GM18517 (cell line): Measurements from ENCODE around the gene DNMT3L.
A peak's percentile ranks its signal among the peaks of the same experiment; 100 is the strongest.
"Not testable (repeated sequence)": the region's sequence is repeated elsewhere in the genome, so short reads cannot be mapped to it uniquely, and the experiment has no call there.

Experiments used
- ATAC-seq: cut with Tn5 transposase; IDR thresholded peaks from one replicate; pipeline ENCODE4 v1.9.1; 2021; ENCODE audit warnings: mild to moderate bottlenecking, moderate library complexity; ENCODE audit not compliant: unreplicated experiment

DNMT3L gene

GRCh38 chr21:44249204-44250037 lies 12.3 kb downstream of the DNMT3L start:
- not testable (repeated sequence) for ATAC-seq

GRCh38 chr21:44247904-44248303 lies 13.8 kb downstream of the DNMT3L start:
- ATAC-seq, result not testable (repeated sequence)

- peak; percentile 71 for ATAC-seq
Observed at GRCh38 chr21:44243980-44244379, 17.7 kb downstream of the DNMT3L start.

DNA sequence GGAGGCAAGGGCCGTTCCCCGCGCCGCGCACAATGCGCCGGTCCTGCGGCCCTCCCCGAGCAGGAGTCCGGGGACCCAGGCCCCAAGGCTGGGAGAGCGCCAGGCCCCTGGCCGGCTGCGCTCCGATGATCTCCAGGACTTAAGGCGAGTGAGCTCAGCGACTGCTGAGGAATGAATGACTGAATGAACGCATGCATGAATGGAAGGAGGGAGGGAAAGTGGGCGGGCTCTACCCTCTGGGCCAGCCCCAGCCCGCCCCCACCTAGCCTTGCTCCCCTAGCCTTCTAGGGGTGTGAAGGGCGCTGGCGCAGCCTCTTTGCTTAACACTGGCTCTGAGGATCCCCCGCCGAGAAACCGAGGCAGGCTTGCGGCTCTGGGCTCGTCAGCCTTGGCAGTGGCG lies 20.4 kb downstream of the DNMT3L start:
- not testable (repeated sequence) for ATAC-seq

DNA sequence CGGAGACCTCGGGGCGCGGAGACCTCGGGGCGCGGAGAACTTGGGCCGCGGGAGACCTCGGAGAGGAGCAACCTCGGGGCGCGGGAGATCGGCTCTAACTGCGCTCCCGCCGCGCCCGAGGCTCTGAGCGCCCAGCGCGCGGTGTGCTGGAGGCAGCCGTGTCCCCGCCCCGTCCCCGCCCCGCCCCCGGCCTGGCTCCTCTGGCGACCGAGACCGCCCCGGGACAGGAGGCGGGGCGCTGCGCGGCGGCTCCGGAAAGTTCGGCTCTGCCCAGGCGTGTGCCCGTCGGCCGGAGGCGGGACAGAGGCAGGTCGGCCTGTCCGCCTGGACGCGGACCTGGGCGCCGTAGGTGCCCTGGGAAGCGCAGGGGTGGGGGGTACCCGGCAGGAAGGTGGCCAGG lies 20.9 kb downstream of the DNMT3L start, which contains the start of gene ICOSLG:
TSS of gene ICOSLG (minus strand) at position 102 of the 400 bp plus-strand sequence. CDS start 126 bp downstream, outside the sequence.
- not testable (repeated sequence) for ATAC-seq

DNA sequence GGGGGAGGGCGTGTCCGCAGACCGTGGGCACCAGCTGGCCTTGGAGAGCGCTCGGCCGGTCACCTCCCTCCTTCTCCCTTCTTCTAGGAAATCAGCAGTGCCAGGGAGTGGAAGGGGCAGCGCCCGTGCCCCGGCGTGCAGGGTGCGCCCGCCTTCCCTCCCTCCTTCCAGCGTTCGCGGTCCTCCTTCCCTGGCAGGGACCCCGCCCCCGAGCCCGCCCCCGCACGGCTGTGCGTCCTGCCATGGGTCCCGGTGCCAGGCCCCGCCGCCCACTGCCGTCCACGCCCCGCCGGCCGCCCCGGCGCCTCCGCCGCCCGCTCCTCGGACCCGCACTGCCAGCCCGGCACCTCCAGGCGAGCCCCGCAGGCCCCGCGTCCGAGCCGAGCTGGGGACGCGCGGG lies 21.3 kb downstream of the DNMT3L start:
- not testable (repeated sequence) for ATAC-seq

GRCh38 chr21:44229561-44229960 lies 32.1 kb downstream of the DNMT3L start:
- not testable (repeated sequence) for ATAC-seq

DNA sequence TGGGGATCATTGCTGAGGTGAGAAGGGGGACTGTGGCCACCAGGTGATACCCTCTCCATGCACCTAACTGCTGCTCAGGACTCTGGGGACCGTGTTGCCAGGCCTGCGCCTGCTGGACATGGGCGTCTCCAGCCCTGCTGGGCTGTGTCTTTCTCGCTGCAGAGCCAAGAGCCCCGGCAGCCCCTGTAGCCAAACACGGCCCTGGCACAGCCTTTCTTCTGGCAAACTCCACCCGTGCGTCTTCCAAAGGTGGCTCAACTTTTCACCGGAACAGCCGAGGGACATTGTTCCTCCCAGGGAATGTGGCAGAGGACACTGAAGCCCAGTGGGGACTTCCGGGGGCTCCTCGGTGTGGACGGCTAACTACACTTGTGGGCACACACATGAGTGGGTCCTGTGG lies 33.6 kb downstream of the DNMT3L start:
- not testable (repeated sequence) for ATAC-seq

DNA sequence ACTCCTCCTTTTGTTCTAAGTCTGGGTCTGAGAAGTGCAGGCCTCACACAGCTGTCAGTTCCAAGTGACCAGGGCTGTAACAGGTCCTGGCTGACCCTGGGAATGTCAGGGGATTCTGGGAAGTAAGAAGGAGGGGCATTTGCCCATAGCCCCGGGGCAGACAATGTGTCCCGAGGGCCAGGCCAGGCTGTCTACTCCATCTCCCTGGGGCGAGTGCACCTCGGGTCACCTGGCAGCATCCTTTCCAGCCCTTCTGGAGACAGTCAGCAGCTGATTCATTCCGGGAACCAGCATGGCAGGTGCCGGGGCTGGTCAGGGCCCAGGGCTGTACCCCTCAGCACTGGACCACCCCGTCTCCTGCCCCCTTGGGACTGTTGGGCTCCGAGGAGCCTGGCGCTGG lies 34.1 kb downstream of the DNMT3L start:
- not testable (repeated sequence) for ATAC-seq

DNA sequence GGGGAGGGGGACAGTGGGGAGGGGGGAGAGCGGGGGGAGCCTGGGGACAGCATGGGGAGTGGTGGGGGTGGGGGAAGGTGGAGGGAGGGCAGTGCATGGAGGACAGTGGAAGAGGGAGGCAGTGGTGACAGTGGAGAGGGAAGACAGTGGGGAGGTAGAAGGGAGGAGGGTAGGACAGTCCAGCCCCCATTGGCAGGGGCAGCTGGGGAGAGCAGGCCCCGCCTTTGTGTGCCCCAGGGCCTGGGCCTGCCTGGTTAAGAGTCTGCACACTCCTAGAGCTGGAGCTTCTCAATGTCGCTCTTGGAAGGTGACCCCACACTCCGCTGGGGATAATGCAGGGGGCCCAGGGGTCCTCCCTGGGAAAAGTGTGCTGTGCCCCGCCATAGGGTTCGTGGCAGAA lies 36.1 kb downstream of the DNMT3L start:
- not testable (repeated sequence) for ATAC-seq

GRCh38 chr21:44223334-44223733 lies 38.4 kb downstream of the DNMT3L start:
- ATAC-seq, result not testable (repeated sequence)

DNA sequence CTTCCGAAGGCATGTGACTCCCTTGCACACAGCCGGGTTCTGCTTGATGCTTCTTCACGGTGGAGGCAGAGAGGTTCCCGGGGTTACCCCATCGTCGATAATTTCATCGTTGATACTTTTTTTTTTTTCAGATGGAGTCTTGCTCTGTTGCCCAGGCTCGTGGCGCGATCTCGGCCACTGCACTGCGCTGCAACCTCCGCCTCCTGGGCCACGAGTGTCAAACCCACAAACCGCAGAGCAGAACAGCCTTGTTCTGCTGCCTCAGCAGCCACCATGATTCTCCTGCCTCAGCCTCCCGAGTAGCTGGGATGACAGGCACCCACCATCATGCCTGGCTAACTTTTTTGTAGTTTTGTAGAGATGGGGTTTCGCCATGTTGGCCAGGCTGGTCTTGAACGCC lies 41.0 kb downstream of the DNMT3L start:
- ATAC-seq, result not testable (repeated sequence)

DNA sequence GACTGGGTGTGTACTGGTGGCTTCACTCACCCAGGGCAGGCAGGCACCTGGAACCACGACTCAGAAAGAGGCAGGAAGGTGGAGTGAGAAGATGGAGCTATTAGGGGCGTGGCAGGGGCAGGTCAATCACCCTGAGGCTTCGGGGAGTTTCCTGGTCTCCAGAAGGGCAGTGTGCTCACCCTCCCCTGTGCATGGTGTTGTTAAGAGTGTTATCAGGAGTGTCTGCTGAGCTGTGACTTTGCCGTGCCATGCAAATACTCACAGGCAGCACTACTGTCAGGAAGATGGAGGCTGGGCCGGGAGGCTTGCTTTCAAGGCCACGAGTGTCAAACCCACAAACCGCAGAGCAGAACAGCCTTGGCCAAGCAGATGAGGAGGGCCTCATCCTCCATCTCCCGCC lies 43.2 kb downstream of the DNMT3L start:
- not testable (repeated sequence) for ATAC-seq

DNA sequence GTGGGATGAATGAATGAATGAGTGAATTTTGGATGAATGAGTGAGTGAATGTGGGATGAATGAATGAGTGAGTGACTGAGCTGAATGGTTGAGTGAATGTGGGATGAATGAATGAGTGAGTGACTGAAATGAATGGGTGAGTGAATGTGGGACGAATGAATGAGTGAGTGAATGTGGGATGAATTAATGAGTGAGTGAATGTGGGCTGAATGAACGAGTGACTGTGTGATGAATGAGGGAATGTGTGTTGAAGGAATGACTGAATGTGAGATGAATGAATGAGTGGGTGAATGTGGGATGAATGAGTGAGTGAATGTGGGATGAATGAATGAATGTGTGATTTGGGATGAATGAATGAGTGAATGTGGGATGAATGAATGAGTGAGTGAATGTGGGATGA lies 49.7 kb downstream of the DNMT3L start:
- not testable (repeated sequence) for ATAC-seq

- ATAC-seq, result not testable (repeated sequence)
Observed at GRCh38 chr21:44211574-44211973, 50.1 kb downstream of the DNMT3L start.

- ATAC-seq, result peak; percentile 10
Observed at GRCh38 chr21:44207860-44208646, 53.6 kb downstream of the DNMT3L start.

GRCh38 chr21:44206698-44207676 lies 54.7 kb downstream of the DNMT3L start:
- peak; percentile 61 for ATAC-seq

- ATAC-seq, result not testable (repeated sequence)
Observed at GRCh38 chr21:44206187-44206586, 55.5 kb downstream of the DNMT3L start.

- ATAC-seq, result not testable (repeated sequence)
Observed at GRCh38 chr21:44202590-44203299, 59.0 kb downstream of the DNMT3L start.

DNA sequence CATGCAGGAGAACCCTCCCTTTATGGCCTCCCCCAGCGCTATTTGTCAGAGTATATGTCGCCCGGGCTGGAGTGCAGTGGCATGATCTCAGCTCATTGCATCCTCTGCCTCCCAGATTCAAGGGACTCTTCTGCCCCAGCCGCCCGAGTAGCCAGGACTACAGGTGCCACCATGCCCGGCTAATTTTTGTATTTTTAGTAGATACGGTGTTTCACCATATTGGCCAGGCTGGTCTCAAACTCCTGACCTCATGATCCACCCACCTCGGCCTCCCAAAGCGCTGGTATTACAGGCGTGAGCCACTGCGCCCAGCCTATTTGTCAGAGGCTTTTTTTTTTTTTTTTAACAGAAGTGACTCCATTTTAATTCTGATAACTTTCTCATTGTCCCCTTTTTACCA lies 61.7 kb downstream of the DNMT3L start:
- ATAC-seq, result not testable (repeated sequence)
